ENCODE measurements around the gene PGS1.

PGS1 gene

DNA sequence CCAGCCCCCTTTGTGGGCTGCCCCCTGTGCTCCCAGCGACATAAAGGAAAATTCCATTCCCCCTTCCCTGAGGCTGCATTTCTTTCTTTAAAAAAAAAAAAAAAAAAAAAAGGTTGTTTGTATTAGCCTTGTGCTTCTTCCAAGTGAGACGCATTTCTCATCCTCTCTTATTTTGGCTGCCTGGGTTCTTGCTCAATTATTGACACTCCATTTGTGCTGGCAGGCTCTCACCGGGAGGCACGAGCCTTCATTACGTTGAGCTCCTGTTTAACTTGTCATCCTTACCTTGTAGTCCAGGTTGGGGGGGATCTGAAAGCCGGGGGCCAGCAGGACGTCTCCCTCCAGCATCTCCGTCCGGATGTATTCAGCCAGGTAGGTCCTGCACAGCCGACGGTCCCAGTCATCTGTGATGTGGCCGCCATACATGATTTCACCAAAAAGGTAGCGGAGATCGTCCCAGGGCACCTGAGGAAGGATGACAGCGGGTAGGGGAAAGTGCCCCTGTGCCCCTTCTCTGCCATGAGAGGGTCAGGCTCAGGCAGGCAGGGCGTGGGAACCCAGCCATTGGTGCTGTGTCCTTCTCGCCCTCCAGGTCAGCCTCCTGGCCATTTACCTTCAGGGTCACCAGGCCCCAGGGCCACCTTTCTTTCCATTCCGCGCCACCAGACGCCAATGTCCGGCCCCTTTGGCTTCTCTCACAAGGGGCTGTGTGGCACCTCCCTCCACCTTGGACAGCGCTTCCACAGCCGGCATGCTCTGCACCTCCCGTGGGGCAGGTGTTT lies 50.6 kb downstream of the PGS1 start:
- DNase-seq, result no peak

GRCh38 chr17:78429618-78429995 lies 51.2 kb downstream of the PGS1 start:
- no peak for DNase-seq

GRCh38 chr17:78430892-78431691 lies 52.6 kb downstream of the PGS1 start:
- DNase-seq, result no peak

- no peak for DNase-seq
These were observed 53.2 kb downstream of the PGS1 start for GRCh38 chr17:78431692-78431958.

DNA sequence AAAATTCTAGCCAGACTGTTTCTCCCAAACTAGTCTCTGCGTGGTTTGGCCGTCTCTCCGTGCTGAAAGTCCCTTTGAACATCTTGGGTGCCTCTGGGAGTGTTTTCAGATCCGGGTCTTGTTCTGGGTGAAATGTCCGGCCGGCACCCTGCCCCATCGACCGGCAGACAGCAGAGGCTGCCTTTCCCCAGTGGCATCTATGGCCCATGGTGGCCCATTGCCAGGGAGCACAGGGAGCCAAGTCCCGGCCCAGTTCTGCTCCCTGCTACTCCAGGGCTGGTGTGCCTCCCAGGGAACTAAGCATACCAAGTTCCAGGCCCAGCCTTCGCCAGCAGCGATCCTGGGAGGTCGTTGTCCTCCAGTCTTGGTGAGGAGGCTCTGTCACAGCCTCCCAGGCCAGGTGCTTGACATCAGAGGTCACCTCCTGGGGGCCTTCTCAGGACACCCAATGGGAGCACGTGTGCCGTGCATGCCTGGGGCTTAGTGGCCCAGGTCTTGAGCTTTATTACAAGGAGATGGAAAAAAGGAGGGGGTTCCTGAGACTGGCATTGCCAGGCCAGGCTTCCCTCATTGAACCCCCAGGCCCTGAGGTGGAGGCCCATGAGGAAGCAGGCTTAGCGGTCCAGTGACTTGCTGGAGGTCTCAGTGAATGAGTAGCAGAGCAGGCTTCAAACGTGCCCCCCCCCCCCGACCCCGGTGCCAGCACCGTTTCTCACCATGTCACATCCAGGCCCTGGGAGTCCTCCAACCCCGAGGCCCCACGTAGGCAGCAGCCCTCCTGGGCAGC lies 54.0 kb downstream of the PGS1 start:
- no peak for DNase-seq

GRCh38 chr17:78433013-78433727 lies 54.7 kb downstream of the PGS1 start:
- no peak for DNase-seq

GRCh38 chr17:78433780-78434335 lies 55.4 kb downstream of the PGS1 start:
- DNase-seq, result no peak

GRCh38 chr17:78434455-78435329 lies 56.2 kb downstream of the PGS1 start:
- no peak for DNase-seq

- no peak for DNase-seq
These were observed 57.0 kb downstream of the PGS1 start for GRCh38 chr17:78435330-78436005.

- no peak for DNase-seq
These were observed 59.2 kb downstream of the PGS1 start for GRCh38 chr17:78437508-78438169.

DNA sequence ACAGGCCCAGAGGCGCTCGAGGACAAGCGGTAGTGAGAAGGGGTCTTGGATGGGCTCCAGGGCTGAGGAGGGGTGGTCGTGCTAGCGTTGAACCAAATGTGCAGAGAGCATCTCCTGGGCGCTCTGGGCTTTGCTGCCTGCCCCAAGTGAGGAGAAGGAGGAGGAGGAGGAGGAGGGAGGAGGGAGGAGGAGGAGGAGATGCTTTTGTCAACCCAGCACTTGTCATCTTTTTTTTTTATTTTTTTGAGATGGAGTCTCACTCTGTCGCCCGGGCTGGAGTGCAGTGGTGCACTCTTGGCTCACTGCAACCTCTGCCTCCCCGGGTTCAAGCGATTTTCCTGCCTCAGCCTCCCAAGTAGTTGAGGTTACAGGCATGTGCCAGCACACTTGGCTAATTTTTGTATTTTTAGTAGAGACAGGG lies 59.8 kb downstream of the PGS1 start:
- no peak for DNase-seq

- DNase-seq, result no peak
These were observed 60.4 kb downstream of the PGS1 start for GRCh38 chr17:78438694-78439325.

- no peak for DNase-seq
These were observed 63.0 kb downstream of the PGS1 start for GRCh38 chr17:78441271-78441971.

GRCh38 chr17:78442648-78443218 lies 64.3 kb downstream of the PGS1 start:
- no peak for DNase-seq

- no peak for DNase-seq
These were observed 65.9 kb downstream of the PGS1 start for GRCh38 chr17:78444392-78444791.

- no peak for DNase-seq
These were observed 68.4 kb downstream of the PGS1 start for GRCh38 chr17:78446833-78447232.

DNA sequence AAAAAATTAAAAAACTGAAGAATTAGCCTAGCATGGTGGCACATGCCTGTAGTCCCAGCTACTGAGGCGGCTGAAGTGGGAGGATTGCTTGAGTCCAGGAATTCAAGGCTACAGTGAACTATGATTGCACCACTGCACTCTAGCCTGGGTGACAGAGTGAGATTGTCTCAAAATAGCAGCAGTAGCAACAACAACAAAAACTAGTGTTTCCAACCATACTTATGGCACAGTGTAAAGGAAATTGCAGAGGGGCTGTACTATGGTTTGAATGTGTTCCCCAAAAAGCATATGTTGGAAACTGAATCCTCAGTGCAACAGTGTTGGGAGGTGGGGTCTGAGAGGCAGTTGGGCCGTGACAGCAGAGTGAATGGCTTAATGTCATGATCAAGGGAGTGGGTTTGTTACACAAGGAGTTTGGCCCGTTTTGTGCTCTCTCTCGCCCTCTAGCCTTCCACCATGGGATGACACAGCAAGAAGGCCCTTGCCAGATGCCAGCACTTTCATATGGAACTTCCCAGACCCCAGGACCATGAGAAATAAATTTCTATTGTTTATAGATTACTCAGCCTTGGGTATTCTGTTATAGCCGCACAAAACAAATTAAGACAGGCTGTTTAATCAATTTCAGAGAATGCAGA lies 70.0 kb downstream of the PGS1 start:
- no peak for DNase-seq

DNA sequence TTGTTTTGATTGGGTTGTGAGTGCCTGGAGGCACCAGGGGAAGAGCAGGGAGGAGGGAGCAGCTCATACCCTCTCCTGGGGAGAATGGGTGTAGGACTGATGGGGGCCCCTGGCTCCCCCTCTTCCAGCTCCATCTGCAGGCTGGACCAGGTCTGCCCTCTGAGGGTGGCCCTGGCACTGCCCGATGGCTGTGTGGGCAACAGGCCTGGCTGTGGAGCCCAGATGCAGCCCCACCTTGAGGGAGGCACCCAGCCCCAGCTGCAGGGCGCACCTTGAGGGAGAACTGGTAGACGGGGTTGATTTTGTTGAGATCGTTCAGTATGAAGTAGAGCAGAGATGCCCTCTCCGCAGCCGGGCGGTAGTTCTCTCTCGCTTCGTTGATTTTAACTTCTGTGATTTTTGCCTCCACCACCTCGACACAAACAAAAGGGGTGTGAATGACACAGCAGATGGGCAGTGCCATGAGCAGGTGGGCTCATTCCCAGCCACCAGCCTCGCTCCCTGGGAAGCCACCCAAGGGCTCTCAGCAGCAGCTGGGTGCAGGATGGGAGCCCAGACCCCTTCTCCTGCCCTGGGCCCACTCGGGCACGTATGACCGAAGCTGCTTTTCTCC lies 71.6 kb downstream of the PGS1 start:
- no peak for DNase-seq
